HL-60 (cell line): Measurements from ENCODE around the gene SLFN5.
"Not testable (repeated sequence)": the region's sequence is repeated elsewhere in the genome, so short reads cannot be mapped to it uniquely, and the experiment has no call there.

ENCODE experiments used
- DNase-seq, 2 experiments: peaks; one replicate each; pipeline ENCODE4 v3.0.0-alpha.2; 2010 to 2020; ENCODE audit warnings: low read depth in 1 of 2, low spot score in 1 of 2
- H3K27ac ChIP-seq: fragments of 250-450 bp; sonication (Bioruptor Pico); replicated peaks from 2 replicates; pipeline ENCODE4 v1.5.1; 2020; ENCODE audit warnings: mild to moderate bottlenecking, moderate library complexity
- H3K27me3 ChIP-seq: fragments of 250-450 bp; sonication (Bioruptor Pico); 2 replicates; pipeline ENCODE4 v1.5.1; 2021; ENCODE audit warnings: mild to moderate bottlenecking, moderate library complexity; ENCODE audit not compliant: insufficient read depth, poor library complexity, severe bottlenecking
- H3K4me3 ChIP-seq: replicated peaks from 2 replicates; pipeline ENCODE4 v1.5.1; 2011; ENCODE audit warnings: mild to moderate bottlenecking, control low read depth, low read length; ENCODE audit not compliant: insufficient read depth
- CTCF ChIP-seq: IDR thresholded peaks from one replicate; pipeline ENCODE4 v1.5.1; 2011; ENCODE audit warnings: low read length, control low read depth, inconsistent platforms; ENCODE audit not compliant: insufficient read depth
- GABPA ChIP-seq: IDR thresholded peaks from 2 replicates; pipeline ENCODE4 v1.6.1; 2012; ENCODE audit warnings: low read depth
- POLR2AphosphoS5 ChIP-seq: IDR thresholded peaks from 2 replicates; pipeline ENCODE4 v1.6.1; 2012; ENCODE audit warnings: low read depth
- REST ChIP-seq: IDR thresholded peaks from 2 replicates; pipeline ENCODE4 v1.6.1; 2012; ENCODE audit warnings: low read depth; ENCODE audit not compliant: insufficient replicate concordance
- SPI1 ChIP-seq: IDR thresholded peaks from 2 replicates; pipeline ENCODE4 v1.6.1; 2012; ENCODE audit warnings: low read depth, mild to moderate bottlenecking, borderline replicate concordance

SLFN5 gene

GRCh38 chr17:35224436-35224835, 18.4 kb upstream of the SLFN5 start:
- Histone ChIP-seq H3K27me3 (no peaks in the 10 kb centered on the region), H3K27ac (no peak overlapping the region), H3K4me3 (no peak overlapping the region)
- TF ChIP-seq CTCF, result no peak
- TF ChIP-seq POLR2AphosphoS5, result no peak
- no peak for TF ChIP-seq SPI1
- no peak for TF ChIP-seq REST
- no peak for TF ChIP-seq GABPA
- DNase-seq, result no peak

GRCh38 chr17:35227546-35227945, 15.3 kb upstream of the SLFN5 start:
- no peaks in the 10 kb centered on the region for H3K27me3 ChIP-seq
- DNase-seq, result no peak
- no peak overlapping the region for H3K4me3 ChIP-seq
- H3K27ac ChIP-seq, result no peak overlapping the region
- TF ChIP-seq SPI1 (no peak), POLR2AphosphoS5 (no peak), GABPA (no peak), CTCF (no peak)

GRCh38 chr17:35229638-35230037, 13.2 kb upstream of the SLFN5 start:
- Histone ChIP-seq H3K27ac (no peak overlapping the region), H3K27me3 (no peaks in the 10 kb centered on the region), H3K4me3 (no peak overlapping the region)
- no peak for DNase-seq
- TF ChIP-seq CTCF, result no peak
- no peak for TF ChIP-seq GABPA
- TF ChIP-seq REST, result no peak
- no peak for TF ChIP-seq POLR2AphosphoS5
- TF ChIP-seq SPI1, result no peak

GRCh38 chr17:35234315-35234714, 8.6 kb upstream of the SLFN5 start:
- H3K4me3 ChIP-seq, H3K27ac ChIP-seq, H3K27me3 ChIP-seq, DNase-seq: not testable (repeated sequence)
